Measurements from ENCODE around the gene TGFBR3.
"Not testable (repeated sequence)": the region's sequence is repeated elsewhere in the genome, so short reads cannot be mapped to it uniquely, and the experiment has no call there.

TGFBR3 gene

DNA sequence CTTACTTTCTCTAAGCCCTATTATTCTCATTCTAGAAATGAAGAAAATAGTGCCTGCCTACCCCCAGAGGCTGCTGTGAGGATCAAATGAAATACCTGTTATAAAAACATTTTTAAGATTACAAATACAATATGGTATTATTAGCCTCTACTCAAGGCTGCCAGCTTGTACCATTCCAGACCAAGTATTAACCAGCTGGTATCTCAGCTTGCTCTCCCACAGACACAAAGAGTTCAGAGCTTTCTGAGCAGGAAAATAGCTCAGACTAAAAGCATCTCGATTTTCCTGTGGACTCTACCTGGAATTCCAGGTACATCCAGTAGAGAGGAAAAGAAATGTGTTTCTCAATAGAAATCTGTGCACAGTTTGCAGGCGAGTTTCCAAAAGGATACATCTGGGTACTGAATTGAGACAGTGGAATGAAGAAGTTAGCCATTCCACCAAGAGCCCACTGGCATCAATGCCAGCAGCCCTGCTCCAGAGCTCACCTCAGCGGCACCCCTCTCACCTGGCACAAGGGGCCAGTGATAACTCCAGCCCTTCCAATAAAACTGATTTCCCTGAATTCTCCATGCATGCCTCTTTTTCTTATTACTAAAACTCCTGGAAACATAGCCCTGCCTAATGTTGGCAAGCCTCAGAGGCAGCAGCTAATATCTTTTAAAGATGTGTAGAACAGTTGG is 31.0 kb downstream of the TGFBR3 start:
- Histone ChIP-seq H3K4me3 (ENCODE audit: low read depth, low read length) (no peak overlapping the region), H3K79me1 (ENCODE audit: low read length) (no peaks in the 10 kb centered on the region), H2BK12ac (ENCODE audit: low read length) (no peak overlapping the region), H3K4me2 (ENCODE audit: low read length) (no peak overlapping the region), H3K27me3 (ENCODE audit: insufficient read depth, low read length) (no peaks in the 10 kb centered on the region), H3K18ac (ENCODE audit: low read length) (no peak overlapping the region), H3K36me3 (ENCODE audit: control insufficient read depth in 1 of 2, insufficient read depth in 2 of 2, low read length in 2 of 2) (no peaks in the 10 kb centered on the region), H4K8ac (ENCODE audit: low read depth, low read length) (no peak overlapping the region), H3K4ac (ENCODE audit: low read depth, low read length) (no peak overlapping the region), H2BK120ac (ENCODE audit: insufficient read depth, low read length, poor library complexity) (no peak overlapping the region), H2BK5ac (ENCODE audit: low read depth, low read length, poor library complexity) (no peak overlapping the region), H3K27ac (ENCODE audit: low read depth, low read length) (no peak overlapping the region), H4K91ac (ENCODE audit: low read depth, low read length) (no peak overlapping the region), H3K14ac (ENCODE audit: low read length) (no peak overlapping the region), H3K23ac (ENCODE audit: low read length) (no peak overlapping the region), H3K79me2 (ENCODE audit: control insufficient read depth, insufficient read depth, low read length, poor library complexity) (no peaks in the 10 kb centered on the region), H2AFZ (ENCODE audit: insufficient read depth, low read length, poor library complexity) (no peak overlapping the region), H3K9ac (ENCODE audit: low read length) (no peak overlapping the region), H4K12ac (ENCODE audit: low read depth, low read length) (no peak overlapping the region), H2AK5ac (ENCODE audit: low read length) (no peak overlapping the region), H3K9me3 (ENCODE audit: insufficient read depth, low read depth, low read length) (no peaks in the 10 kb centered on the region), H3K4me1 (ENCODE audit: control insufficient read depth in 1 of 2, insufficient read depth in 2 of 2, low read length in 2 of 2) (no peaks in the 10 kb centered on the region)
- DNase-seq: no peak
- WGBS (ENCODE audit: extremely low coverage, insufficient coverage, insufficient read length): no CpG with 5 or more reads among the region's 3 CpGs

DNA sequence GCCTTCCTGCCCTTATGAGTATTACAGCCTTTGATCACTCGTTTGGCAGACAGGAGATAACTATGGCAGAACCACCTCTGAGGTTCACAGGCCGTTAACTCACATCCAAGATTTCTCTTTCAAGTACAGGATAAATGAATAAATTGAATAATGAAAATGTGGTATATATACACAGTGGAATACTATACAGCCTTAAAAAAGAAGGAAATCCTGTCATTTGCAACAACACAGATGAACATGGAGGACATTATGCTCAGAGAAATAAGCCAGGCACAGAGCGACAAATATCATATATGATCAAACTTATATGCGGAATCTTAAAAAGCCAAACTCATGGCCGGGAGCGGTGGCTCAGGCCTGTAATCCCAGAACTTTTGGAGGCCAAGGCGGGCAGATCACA is 32.6 kb downstream of the TGFBR3 start:
- Histone ChIP-seq H3K14ac (ENCODE audit: low read length) (no peak overlapping the region), H4K91ac (ENCODE audit: low read depth, low read length) (no peak overlapping the region), H3K27me3 (ENCODE audit: insufficient read depth, low read length) (no peaks in the 10 kb centered on the region), H3K4me2 (ENCODE audit: low read length) (no peak overlapping the region), H3K4me1 (ENCODE audit: control insufficient read depth in 1 of 2, insufficient read depth in 2 of 2, low read length in 2 of 2) (no peaks in the 10 kb centered on the region), H4K8ac (ENCODE audit: low read depth, low read length) (no peak overlapping the region), H2BK5ac (ENCODE audit: low read depth, low read length, poor library complexity) (no peak overlapping the region), H2BK12ac (ENCODE audit: low read length) (no peak overlapping the region), H2BK120ac (ENCODE audit: insufficient read depth, low read length, poor library complexity) (no peak overlapping the region), H3K23ac (ENCODE audit: low read length) (no peak overlapping the region), H3K4me3 (ENCODE audit: low read depth, low read length) (no peak overlapping the region), H3K79me2 (ENCODE audit: control insufficient read depth, insufficient read depth, low read length, poor library complexity) (no peaks in the 10 kb centered on the region), H4K12ac (ENCODE audit: low read depth, low read length) (no peak overlapping the region), H3K18ac (ENCODE audit: low read length) (no peak overlapping the region), H3K4ac (ENCODE audit: low read depth, low read length) (no peak overlapping the region), H3K9me3 (ENCODE audit: insufficient read depth, low read depth, low read length) (no peaks in the 10 kb centered on the region), H3K27ac (ENCODE audit: low read depth, low read length) (no peak overlapping the region), H2AK5ac (ENCODE audit: low read length) (no peak overlapping the region), H3K36me3 (ENCODE audit: control insufficient read depth in 1 of 2, insufficient read depth in 2 of 2, low read length in 2 of 2) (no peaks in the 10 kb centered on the region), H3K79me1 (ENCODE audit: low read length) (no peaks in the 10 kb centered on the region), H2AFZ (ENCODE audit: insufficient read depth, low read length, poor library complexity) (no peak overlapping the region), H3K9ac (ENCODE audit: low read length) (no peak overlapping the region)
- no peak for DNase-seq
- WGBS (ENCODE audit: extremely low coverage, insufficient coverage, insufficient read length): no CpG with 5 or more reads among the region's 7 CpGs

DNA sequence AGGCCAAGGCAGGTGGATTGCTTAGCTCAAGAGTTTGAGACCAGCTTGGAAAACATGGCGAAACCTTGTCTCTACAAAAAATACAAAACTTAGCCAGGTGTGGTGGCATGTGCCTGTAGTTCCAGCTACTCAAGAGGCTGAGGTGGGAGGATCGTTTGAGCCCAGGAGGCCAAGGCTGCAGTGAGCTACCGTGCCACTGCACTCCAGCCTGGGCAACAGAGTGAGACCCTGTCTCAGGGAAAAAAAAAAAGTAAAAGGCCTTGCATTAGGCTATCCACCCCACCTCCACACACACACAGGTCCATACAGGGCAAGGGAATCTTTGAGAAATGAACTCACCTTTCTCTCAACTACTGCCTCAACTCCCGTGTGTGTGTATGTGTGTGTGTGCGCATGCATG is 33.9 kb downstream of the TGFBR3 start:
- not testable (repeated sequence) for H3K9me3 ChIP-seq (ENCODE audit: insufficient read depth, low read depth, low read length); H2AK5ac ChIP-seq (ENCODE audit: low read length); H3K4me1 ChIP-seq (ENCODE audit: control insufficient read depth in 1 of 2, insufficient read depth in 2 of 2, low read length in 2 of 2); H2BK5ac ChIP-seq (ENCODE audit: low read depth, low read length, poor library complexity); H2BK12ac ChIP-seq (ENCODE audit: low read length); H4K12ac ChIP-seq (ENCODE audit: low read depth, low read length); H4K91ac ChIP-seq (ENCODE audit: low read depth, low read length); H2AFZ ChIP-seq (ENCODE audit: insufficient read depth, low read length, poor library complexity); H3K4ac ChIP-seq (ENCODE audit: low read depth, low read length); H3K18ac ChIP-seq (ENCODE audit: low read length); DNase-seq; H4K8ac ChIP-seq (ENCODE audit: low read depth, low read length); H3K27ac ChIP-seq (ENCODE audit: low read depth, low read length); H3K36me3 ChIP-seq (ENCODE audit: control insufficient read depth in 1 of 2, insufficient read depth in 2 of 2, low read length in 2 of 2); H3K9ac ChIP-seq (ENCODE audit: low read length); H3K79me1 ChIP-seq (ENCODE audit: low read length); H3K23ac ChIP-seq (ENCODE audit: low read length); H3K14ac ChIP-seq (ENCODE audit: low read length); H3K27me3 ChIP-seq (ENCODE audit: insufficient read depth, low read length); H2BK120ac ChIP-seq (ENCODE audit: insufficient read depth, low read length, poor library complexity); H3K79me2 ChIP-seq (ENCODE audit: control insufficient read depth, insufficient read depth, low read length, poor library complexity); H3K4me2 ChIP-seq (ENCODE audit: low read length); H3K4me3 ChIP-seq (ENCODE audit: low read depth, low read length)
- WGBS (ENCODE audit: extremely low coverage, insufficient coverage, insufficient read length): no CpG with 5 or more reads among the region's 5 CpGs

GRCh38 chr1:91851130-91852010 is 34.6 kb downstream of the TGFBR3 start:
- H2BK12ac ChIP-seq (ENCODE audit: low read length): no peak overlapping the region
- no peak overlapping the region for H3K4me3 ChIP-seq (ENCODE audit: low read depth, low read length)
- no peaks in the 10 kb centered on the region for H3K4me1 ChIP-seq (ENCODE audit: control insufficient read depth in 1 of 2, insufficient read depth in 2 of 2, low read length in 2 of 2)
- H2BK5ac ChIP-seq (ENCODE audit: low read depth, low read length, poor library complexity): no peak overlapping the region
- H3K9ac ChIP-seq (ENCODE audit: low read length): no peak overlapping the region
- no peak overlapping the region for H4K91ac ChIP-seq (ENCODE audit: low read depth, low read length)
- H4K8ac ChIP-seq (ENCODE audit: low read depth, low read length): no peak overlapping the region
- no peak overlapping the region for H3K23ac ChIP-seq (ENCODE audit: low read length)
- H3K27ac ChIP-seq (ENCODE audit: low read depth, low read length): no peak overlapping the region
- H3K36me3 ChIP-seq (ENCODE audit: control insufficient read depth in 1 of 2, insufficient read depth in 2 of 2, low read length in 2 of 2): no peaks in the 10 kb centered on the region
- no peak overlapping the region for H2BK120ac ChIP-seq (ENCODE audit: insufficient read depth, low read length, poor library complexity)
- H3K79me2 ChIP-seq (ENCODE audit: control insufficient read depth, insufficient read depth, low read length, poor library complexity): no peaks in the 10 kb centered on the region
- no peak overlapping the region for H3K4ac ChIP-seq (ENCODE audit: low read depth, low read length)
- no peaks in the 10 kb centered on the region for H3K79me1 ChIP-seq (ENCODE audit: low read length)
- H2AFZ ChIP-seq (ENCODE audit: insufficient read depth, low read length, poor library complexity): no peak overlapping the region
- no peak overlapping the region for H3K18ac ChIP-seq (ENCODE audit: low read length)
- H3K9me3 ChIP-seq (ENCODE audit: insufficient read depth, low read depth, low read length): no peaks in the 10 kb centered on the region
- no peak overlapping the region for H3K4me2 ChIP-seq (ENCODE audit: low read length)
- no peak for DNase-seq
- no CpG with 5 or more reads among the region's 13 CpGs for WGBS (ENCODE audit: extremely low coverage, insufficient coverage, insufficient read length)
- no peak overlapping the region for H4K12ac ChIP-seq (ENCODE audit: low read depth, low read length)
- H3K27me3 ChIP-seq (ENCODE audit: insufficient read depth, low read length): no peaks in the 10 kb centered on the region
- no peak overlapping the region for H2AK5ac ChIP-seq (ENCODE audit: low read length)
- H3K14ac ChIP-seq (ENCODE audit: low read length): no peak overlapping the region

Measured in trophoblast cell (in vitro differentiated cells and primary cell).